ENCODE results near the gene TRAM2.

Gene TRAM2

GRCh38 chr6:52457096-52457495 lies 119.8 kb downstream of the TRAM2 start:
- DNase-seq (ENCODE audit: low read depth), result peak; percentile 81
- no peak overlapping the region for H3K4me3 ChIP-seq (ENCODE audit: low read length)
- peak; percentile 8 for TF ChIP-seq CTCF (conservative IDR thresholded peaks at IDR 0.05; ENCODE audit: low read depth, low read length)

- H3K4me3 ChIP-seq (ENCODE audit: low read length), result no peak overlapping the region
- TF ChIP-seq CTCF (conservative IDR thresholded peaks at IDR 0.05; ENCODE audit: low read depth, low read length), result no peak
- DNase-seq (ENCODE audit: low read depth), result peak; percentile 66
These were observed 122.3 kb downstream of the TRAM2 start for GRCh38 chr6:52454556-52454955.

Data from retinal pigment epithelial cell (primary cell).